CD14-positive monocyte (primary cell): ENCODE measurements around the gene TRABD2B. TPM values are rescaled to one million over a fixed set of nuclear protein-coding genes. Genes with fewer than 3 reads are reported as not detected.

ENCODE experiments used
- DNase-seq, 3 donors: peaks; one replicate each; pipeline ENCODE4 v3.0.0-alpha.2; 2011 to 2022
- H2AFZ ChIP-seq: 2 replicates; pipeline ENCODE4 v1.6.0; 2012; ENCODE audit warnings: mild to moderate bottlenecking, low read depth, low read length, inconsistent platforms; ENCODE audit not compliant: insufficient read depth, poor library complexity, severe bottlenecking
- H3K27ac ChIP-seq, 2 donors: 1 replicate in 1 of 2; 2 replicates in 1 of 2; pipeline ENCODE4 v1.5.1; 2012 to 2013; ENCODE audit warnings: low read length in 2 of 2, control low read depth in 1 of 2, inconsistent platforms in 1 of 2, low read depth in 1 of 2, mild to moderate bottlenecking in 1 of 2
- H3K27me3 ChIP-seq, 2 donors: one replicate each; pipeline versions ENCODE4 v1.6.0 to v1.6.1; 2011 to 2013; ENCODE audit warnings: low read length in 2 of 2; ENCODE audit not compliant: control insufficient read depth in 2 of 2, insufficient read depth in 2 of 2
- H3K36me3 ChIP-seq, 2 donors: replicated peaks in 1 of 2; 1 replicate in 1 of 2; 2 replicates in 1 of 2; pipeline versions ENCODE4 v1.5.1 to v1.6.1; 2012 to 2013; ENCODE audit warnings: low read length in 2 of 2, control low read depth in 1 of 2, inconsistent platforms in 1 of 2, mild to moderate bottlenecking in 1 of 2; ENCODE audit not compliant: insufficient read depth in 2 of 2, control insufficient read depth in 1 of 2
- H3K4me1 ChIP-seq, 2 donors: 1 replicate in 1 of 2; 2 replicates in 1 of 2; pipeline versions ENCODE4 v1.5.1 to v1.6.1; 2012 to 2013; ENCODE audit warnings: low read length in 2 of 2, control low read depth in 1 of 2, inconsistent platforms in 1 of 2, mild to moderate bottlenecking in 1 of 2, moderate library complexity in 1 of 2; ENCODE audit not compliant: insufficient read depth in 2 of 2, control insufficient read depth in 1 of 2
- H3K4me2 ChIP-seq: replicated peaks from 2 replicates; pipeline ENCODE3; 2012; ENCODE audit warnings: low read length, moderate library complexity, mild to moderate bottlenecking; ENCODE audit not compliant: poor library complexity, severe bottlenecking; ENCODE audit errors: extremely low read depth
- H3K4me3 ChIP-seq, 3 experiments: fragments of 200-600 bp in 1 of 3; sonication (generic) in 1 of 3; replicated peaks in 1 of 3; 1 replicate in 2 of 3; 2 replicates in 1 of 3; pipeline ENCODE4 v1.5.1; 2011 to 2013; ENCODE audit warnings: low read length in 3 of 3, mild to moderate bottlenecking in 3 of 3, control low read depth in 2 of 3, low read depth in 2 of 3, inconsistent platforms in 1 of 3, moderate library complexity in 1 of 3
- H3K79me2 ChIP-seq: 2 replicates; pipeline ENCODE4 v1.6.0; 2012; ENCODE audit warnings: mild to moderate bottlenecking, control low read depth, inconsistent platforms, low read length, moderate library complexity; ENCODE audit not compliant: insufficient read depth
- H3K9ac ChIP-seq: 2 replicates; pipeline ENCODE4 v1.6.0; 2017; ENCODE audit warnings: low read length, mild to moderate bottlenecking; ENCODE audit not compliant: insufficient read depth, poor library complexity, severe bottlenecking
- H3K9me3 ChIP-seq, 2 donors: replicated peaks in 1 of 2; 1 replicate in 1 of 2; 2 replicates in 1 of 2; pipeline versions ENCODE4 v1.5.1 to v1.6.1; 2012 to 2013; ENCODE audit warnings: low read length in 2 of 2, control low read depth in 1 of 2; ENCODE audit not compliant: control insufficient read depth in 1 of 2, insufficient read depth in 1 of 2
- H4K20me1 ChIP-seq: 2 replicates; pipeline ENCODE4 v1.6.0; 2012; ENCODE audit warnings: mild to moderate bottlenecking, low read length, control low read depth, moderate library complexity; ENCODE audit not compliant: insufficient read depth
- H3K27ac Mint-ChIP-seq, 7 donors: one replicate each; pipeline ENCODE4 v1.8.0; 2020; ENCODE audit warnings: mild to moderate bottlenecking in 7 of 7, mixed read lengths in 7 of 7, moderate library complexity in 6 of 7, inconsistent platforms in 2 of 7
- H3K27me3 Mint-ChIP-seq, 3 donors: one replicate each; pipeline ENCODE4 v1.8.0; 2021 to 2022; ENCODE audit warnings: low read depth in 3 of 3, mild to moderate bottlenecking in 3 of 3, mixed read lengths in 3 of 3, moderate library complexity in 3 of 3, inconsistent platforms in 1 of 3
- H3K36me3 Mint-ChIP-seq, 2 donors: one replicate each; pipeline ENCODE4 v1.8.0; 2020; ENCODE audit warnings: mixed read lengths in 2 of 2, inconsistent platforms in 1 of 2, mild to moderate bottlenecking in 1 of 2
- H3K4me1 Mint-ChIP-seq: one replicate; pipeline ENCODE4 v1.8.0; 2020; ENCODE audit warnings: mild to moderate bottlenecking, mixed read lengths
- H3K4me3 Mint-ChIP-seq, 2 donors: one replicate each; pipeline ENCODE4 v1.8.0; 2020; ENCODE audit warnings: mild to moderate bottlenecking in 2 of 2, mixed read lengths in 2 of 2, moderate library complexity in 1 of 2
- H3K9me3 Mint-ChIP-seq, 7 donors: one replicate each; pipeline ENCODE4 v1.8.0; 2020 to 2022; ENCODE audit warnings: mixed read lengths in 7 of 7, mild to moderate bottlenecking in 6 of 7, moderate library complexity in 6 of 7, inconsistent platforms in 2 of 7
- CTCF ChIP-seq: fragments of 200-600 bp; IDR thresholded peaks from one replicate; pipeline ENCODE4 v1.8.0; 2022; ENCODE audit warnings: antibody characterized with exemption, mild to moderate bottlenecking
- WGBS: methylation state at CpG from one replicate; pipeline ENCODE4 v1.1.5; 2013; ENCODE audit warnings: missing lambda C conversion rate; ENCODE audit not compliant: insufficient coverage; 5-methylcytosine and 5-hydroxymethylcytosine counted together
- intact Hi-C, 2 donors: fragments of 100-400 bp; cut with micrococcal nuclease; formaldehyde crosslinking; loops; one replicate each; pipeline versions ENCODE4 v1.15.0 to v1.15.1; 2023
- polyA plus RNA-seq, 3 donors: library from polyadenylated mRNA; depleted of rRNA in 1 of 3; unstranded in 2 of 3; stranded (reverse) in 1 of 3; fragments of 300-500 nt in 2 of 3; fragments of >200 nt in 1 of 3; fragmentation: Illumina TruSeq in 2 of 3; gene quantifications; 1 replicate in 2 of 3; 2 replicates in 1 of 3; pipeline ENCODE4 v1.2.3, GENCODE V29; 2012 to 2021

The TRABD2B gene
- polyA plus RNA-seq, 3 donors: not detected

GRCh38 chr1:47940326-47940725 is 56.9 kb downstream of the TRABD2B start:
- 14% methylated on average over 3 of the region's 8 CpGs for WGBS
- H3K9ac ChIP-seq: no peak overlapping the region
- no peak overlapping the region for H3K4me3 Mint-ChIP-seq
- no peak overlapping the region for H3K4me2 ChIP-seq
- H4K20me1 ChIP-seq: no peaks in the 10 kb centered on the region
- no peaks in the 10 kb centered on the region for H3K4me1 Mint-ChIP-seq
- no peaks in the 10 kb centered on the region for H3K9me3 ChIP-seq
- no peak for DNase-seq
- H3K9me3 Mint-ChIP-seq: no peaks in the 10 kb centered on the region
- no peaks in the 10 kb centered on the region for H3K27me3 ChIP-seq
- intact Hi-C loops: no loop called here
- H3K4me3 ChIP-seq: no peak overlapping the region
- no peak overlapping the region for H3K27ac Mint-ChIP-seq
- H3K36me3 Mint-ChIP-seq: no peaks in the 10 kb centered on the region
- no peaks in the 10 kb centered on the region for H3K79me2 ChIP-seq
- no peak overlapping the region for H3K27ac ChIP-seq
- TF ChIP-seq CTCF: no peak
- no peaks in the 10 kb centered on the region for H3K36me3 ChIP-seq
- peaks cover 2 to 18% (median 4%) of the 10 kb centered on the region in 3 donors for H3K27me3 Mint-ChIP-seq
- no peaks in the 10 kb centered on the region for H3K4me1 ChIP-seq
- no peak overlapping the region for H2AFZ ChIP-seq

GRCh38 chr1:47938520-47938919 is 58.7 kb downstream of the TRABD2B start:
- H3K79me2 ChIP-seq: no peaks in the 10 kb centered on the region
- Mint-ChIP-seq H3K9me3 (no peaks in the 10 kb centered on the region), H3K27ac (no peak overlapping the region), H3K36me3 (no peaks in the 10 kb centered on the region), H3K4me1 (no peaks in the 10 kb centered on the region), H3K4me3 (no peak overlapping the region), H3K27me3 (peaks cover 4 to 9% (median 9%) of the 10 kb centered on the region in 3 donors)
- H4K20me1 ChIP-seq: no peaks in the 10 kb centered on the region
- no peaks in the 10 kb centered on the region for H3K4me1 ChIP-seq
- no peak overlapping the region for H3K4me3 ChIP-seq
- TF ChIP-seq CTCF: no peak
- WGBS: 83% methylated on average over 1 of the region's 2 CpGs
- H3K27me3 ChIP-seq: no peaks in the 10 kb centered on the region
- no peak overlapping the region for H3K9ac ChIP-seq
- intact Hi-C loops: no loop called here
- H3K36me3 ChIP-seq: no peaks in the 10 kb centered on the region
- H3K9me3 ChIP-seq: no peaks in the 10 kb centered on the region
- no peak for DNase-seq
- no peak overlapping the region for H2AFZ ChIP-seq
- H3K27ac ChIP-seq: no peak overlapping the region
- H3K4me2 ChIP-seq: no peak overlapping the region
